PFSK-1 (cell line): ENCODE measurements around the gene NT5DC3.

Experiments
- POLR2AphosphoS5 ChIP-seq: IDR thresholded peaks from 2 replicates; pipeline ENCODE4 v1.6.1; 2012; ENCODE audit warnings: low read depth, mild to moderate bottlenecking, control low read depth, low read length, moderate library complexity
- REST ChIP-seq, 2 experiments: IDR thresholded peaks; 2 replicates each; pipeline versions ENCODE4 v1.6.1 to v1.8.0; 2011 to 2012; ENCODE audit warnings: low read depth in 2 of 2, low read length in 2 of 2, control low read depth in 1 of 2, inconsistent platforms in 1 of 2, mild to moderate bottlenecking in 1 of 2, moderate library complexity in 1 of 2; ENCODE audit not compliant: insufficient read depth in 1 of 2
- SIN3A ChIP-seq: IDR thresholded peaks from 2 replicates; pipeline ENCODE4 v1.6.1; 2012; ENCODE audit warnings: mild to moderate bottlenecking, low read length, moderate library complexity, borderline replicate concordance; ENCODE audit not compliant: insufficient read depth
- TAF1 ChIP-seq: IDR thresholded peaks from 2 replicates; pipeline ENCODE4 v1.6.1; 2012; ENCODE audit warnings: low read length, control low read depth, borderline replicate concordance; ENCODE audit not compliant: insufficient read depth

- no peak for TF ChIP-seq TAF1
- TF ChIP-seq POLR2AphosphoS5, result no peak
- TF ChIP-seq REST (IDR thresholded peaks at IDR 0.05; ENCODE audit: insufficient read depth in 1 of 2, low read depth in 2 of 2, low read length in 2 of 2), result no peak
- no peak for TF ChIP-seq SIN3A
These were observed 14.1 kb upstream of the NT5DC3 start for GRCh38 chr12:103855036-103855712.
